Calu3 (cell line): ENCODE measurements around the gene SLC24A3. TPM values are rescaled to one million over a fixed set of nuclear protein-coding genes. Genes with fewer than 3 reads are reported as not detected.

ENCODE experiments used
- BruUV-seq: library from RNA; stranded (reverse); fragments of 400-500 nt; replicated peaks from 2 replicates; lab custom pipeline; 2021; lab: Mats Ljungman, UMichigan
- CTCF ChIA-PET: fragments of 300-600 bp; sonication (Branson Sonifier 250); formaldehyde crosslinking; loops from one replicate; lab custom pipeline; 2022; ENCODE audit warnings: antibody characterized with exemption; lab: Charles Lee
- DNase-seq: peaks from one replicate; pipeline ENCODE4 v3.0.0; 2022
- H3K27ac Mint-ChIP-seq: one replicate; pipeline ENCODE4 v1.8.0; 2022; ENCODE audit warnings: mixed read lengths; ENCODE audit not compliant: unreplicated experiment
- H3K27me3 Mint-ChIP-seq: one replicate; pipeline ENCODE4 v1.8.0; 2022; ENCODE audit warnings: mixed read lengths; ENCODE audit not compliant: unreplicated experiment
- H3K36me3 Mint-ChIP-seq: one replicate; pipeline ENCODE4 v1.8.0; 2022; ENCODE audit warnings: mild to moderate bottlenecking, moderate library complexity, mixed read lengths; ENCODE audit not compliant: insufficient read depth, unreplicated experiment
- H3K4me1 Mint-ChIP-seq: one replicate; pipeline ENCODE4 v1.8.0; 2022; ENCODE audit warnings: mild to moderate bottlenecking, low read depth, mixed read lengths; ENCODE audit not compliant: unreplicated experiment
- H3K4me3 Mint-ChIP-seq: one replicate; pipeline ENCODE4 v1.8.0; 2022; ENCODE audit warnings: mild to moderate bottlenecking, low read depth, moderate library complexity, mixed read lengths; ENCODE audit not compliant: unreplicated experiment
- H3K9me3 Mint-ChIP-seq: one replicate; pipeline ENCODE4 v1.8.0; 2022; ENCODE audit warnings: low read depth, mixed read lengths; ENCODE audit not compliant: unreplicated experiment
- CTCF ChIP-seq: fragments of 200-600 bp; IDR thresholded peaks from one replicate; pipeline ENCODE4 v1.8.0; 2022; ENCODE audit warnings: antibody characterized with exemption; ENCODE audit not compliant: unreplicated experiment
- intact Hi-C: fragments of 100-400 bp; cut with micrococcal nuclease; formaldehyde crosslinking; loops from one replicate; pipeline ENCODE4 v1.10.0; 2022; ENCODE audit not compliant: unreplicated experiment
- total RNA-seq: library from RNA; stranded (reverse); gene quantifications from 2 replicates; pipeline ENCODE4 v1.2.3, GENCODE V29; 2022

The SLC24A3 gene
- total RNA-seq, 1 experiment from 2014 or later, result not detected

GRCh38 chr20:19492116-19492515 lies 279.7 kb downstream of the SLC24A3 start:
- Mint-ChIP-seq H3K4me3 (no peak overlapping the region), H3K36me3 (no peaks in the 10 kb centered on the region), H3K4me1 (no peaks in the 10 kb centered on the region), H3K27ac (no peak overlapping the region), H3K27me3 (peaks cover 13% of the 10 kb centered on the region), H3K9me3 (no peaks in the 10 kb centered on the region)
- CTCF ChIA-PET, result no interaction called here
- intact Hi-C loops, result no loop called here
- no peak for TF ChIP-seq CTCF
- BruUV-seq, result no TSS peak
- no peak for DNase-seq

- intact Hi-C loops, result no loop called here
- no peaks in the 10 kb centered on the region for H3K36me3 Mint-ChIP-seq
- no TSS peak for BruUV-seq
- H3K9me3 Mint-ChIP-seq, result no peaks in the 10 kb centered on the region
- TF ChIP-seq CTCF, result no peak
- CTCF ChIA-PET, result no interaction called here
- no peak overlapping the region for H3K27ac Mint-ChIP-seq
- no peak for DNase-seq
- peaks cover 13% of the 10 kb centered on the region for H3K27me3 Mint-ChIP-seq
- no peak overlapping the region for H3K4me3 Mint-ChIP-seq
- no peaks in the 10 kb centered on the region for H3K4me1 Mint-ChIP-seq
These were observed 280.4 kb downstream of the SLC24A3 start for GRCh38 chr20:19492687-19493336.

- CTCF ChIA-PET, result no interaction called here
- H3K9me3 Mint-ChIP-seq, result no peaks in the 10 kb centered on the region
- DNase-seq, result no peak
These were observed 281.5 kb downstream of the SLC24A3 start for GRCh38 chr20:19493794-19494495.

More at GRCh38 chr20:19493794-19494495, 281.5 kb downstream of the SLC24A3 start:
- TF ChIP-seq CTCF, result no peak
- intact Hi-C loops, result no loop called here
- no peak overlapping the region for H3K4me3 Mint-ChIP-seq
- H3K4me1 Mint-ChIP-seq, result no peaks in the 10 kb centered on the region
- peaks cover 13% of the 10 kb centered on the region for H3K27me3 Mint-ChIP-seq
- no TSS peak for BruUV-seq
- H3K36me3 Mint-ChIP-seq, result no peaks in the 10 kb centered on the region
- H3K27ac Mint-ChIP-seq, result no peak overlapping the region
